HuH-7 (cell line): ENCODE results near the gene DDI1.

Experiments used
- DNase-seq: peaks from one replicate; pipeline ENCODE4 v3.0.0; 2011; ENCODE audit warnings: low spot score

DDI1 gene

GRCh38 chr11:104078245-104078644, 41.8 kb downstream of the DDI1 start:
- DNase-seq, result no peak

DNA sequence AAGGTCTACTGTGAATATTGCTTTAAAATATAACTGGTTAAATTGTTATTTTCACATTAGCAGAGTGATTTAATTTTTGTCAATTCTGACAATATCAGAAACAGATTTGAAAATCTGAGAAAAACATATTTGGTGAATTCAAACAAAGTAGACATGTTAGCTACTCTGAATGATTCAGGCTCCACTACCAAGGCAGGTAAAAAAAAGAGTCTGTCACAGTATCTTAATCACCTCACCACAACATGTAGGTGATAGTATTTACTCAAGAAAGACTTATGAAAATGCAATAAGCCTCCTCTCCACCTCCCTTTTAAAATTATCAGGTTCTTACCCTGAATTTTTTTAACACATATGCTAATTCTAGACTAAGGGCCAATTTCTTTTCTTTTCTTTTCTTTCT, 42.6 kb downstream of the DDI1 start:
- DNase-seq, result no peak

DNA sequence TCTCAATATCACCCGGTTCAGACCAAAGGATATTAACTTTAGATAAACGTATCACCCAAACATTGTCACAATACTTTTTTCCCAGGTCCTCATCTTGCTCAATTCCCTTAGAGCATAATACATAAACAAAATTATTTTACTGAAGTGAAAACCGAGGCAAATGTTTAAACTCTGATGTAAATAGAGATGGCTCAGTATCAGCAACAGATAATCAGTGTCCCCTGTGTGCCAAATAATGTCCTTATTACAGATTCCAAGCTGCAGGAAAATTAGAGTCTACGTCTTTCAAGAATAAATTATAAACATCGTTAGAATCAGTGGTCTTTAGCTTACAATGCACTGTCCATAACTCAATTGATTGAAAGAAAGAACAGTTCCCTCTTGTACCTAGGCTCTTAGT, 50.2 kb downstream of the DDI1 start:
- no peak for DNase-seq
